Measurements from ENCODE around the gene PARP8. TPM values are rescaled to one million over a fixed set of nuclear protein-coding genes. Genes with fewer than 3 reads are reported as not detected.

Gene PARP8
- total and polyA plus RNA-seq, 2 of the 8 experiments (the other 6 are each of a cell fraction or from before 2014, with no cell fraction given): 16.6 to 30.6 TPM

DNA sequence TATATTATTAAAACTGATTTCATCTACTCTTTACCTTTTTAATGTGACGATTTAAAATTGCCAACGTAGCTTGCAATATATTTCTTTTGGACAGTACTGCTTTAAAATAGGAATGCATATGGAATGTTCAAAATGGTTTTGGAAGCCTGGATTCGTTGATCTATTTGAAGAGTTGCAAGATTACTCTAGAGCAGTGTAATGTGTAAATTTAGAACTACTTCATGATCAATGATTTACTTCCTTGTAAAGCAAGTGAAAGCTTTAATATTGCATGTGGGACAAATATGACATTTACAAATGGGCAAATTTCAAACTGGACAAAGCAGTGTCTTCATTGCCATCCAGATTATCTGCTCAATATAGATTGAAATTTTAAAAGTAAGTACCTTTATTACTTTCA, 38.3 kb downstream of the PARP8 start (continued):
- no peak for TF ChIP-seq RXRA (IDR thresholded peaks at IDR 0.05; ENCODE audit: insufficient read depth, low read depth, low read length)
- TF ChIP-seq TCF12 (IDR thresholded peaks at IDR 0.05; ENCODE audit: low read depth, low read length): no peak

Measured in H1 (cell line).